K562 (cell line): ENCODE measurements around the gene CRY2. TPM values are rescaled to one million over a fixed set of nuclear protein-coding genes. Genes with fewer than 3 reads are reported as not detected.

Source experiments
- BRD9 ChIP-seq: fragments of 450-650 bp; IDR thresholded peaks from 2 replicates; pipeline ENCODE4 v1.6.1; 2018; ENCODE audit warnings: low read depth; ENCODE audit not compliant: partially characterized antibody
- CXXC5 ChIP-seq: fragments of 250-450 bp; sonication (Bioruptor Pico); IDR thresholded peaks from 2 replicates; pipeline ENCODE4 v1.8.0; 2022; ENCODE audit warnings: inconsistent platforms, mild to moderate bottlenecking, moderate library complexity
- E2F6 ChIP-seq, 2 experiments: IDR thresholded peaks; 2 replicates each; pipeline ENCODE4 v1.6.1; 2011; ENCODE audit warnings: borderline replicate concordance in 1 of 2, control low read depth in 1 of 2, low read depth in 1 of 2, low read length in 1 of 2, mild to moderate bottlenecking in 1 of 2, mixed read lengths in 1 of 2, moderate library complexity in 1 of 2; ENCODE audit not compliant: insufficient read depth in 1 of 2, insufficient read length in 1 of 2, poor library complexity in 1 of 2, severe bottlenecking in 1 of 2; ENCODE audit errors: extremely low read depth in 1 of 2
- FOXP1 ChIP-seq: sonication (generic); formaldehyde crosslinking; IDR thresholded peaks from 2 replicates; pipeline ENCODE4 v1.8.0; 2022; ENCODE audit warnings: mild to moderate bottlenecking, missing genetic modification reagents
- GABPB1 ChIP-seq: sonication (generic); formaldehyde crosslinking; IDR thresholded peaks from 2 replicates; pipeline ENCODE4 v1.8.0; 2022; ENCODE audit warnings: mild to moderate bottlenecking, missing genetic modification reagents
- HDGF ChIP-seq: fragments of 450-650 bp; IDR thresholded peaks from 2 replicates; pipeline ENCODE4 v1.6.1; 2016
- PKNOX1 ChIP-seq: fragments of 450-650 bp; IDR thresholded peaks from 2 replicates; pipeline ENCODE4 v1.6.1; 2016
- PML ChIP-seq: IDR thresholded peaks from 2 replicates; pipeline ENCODE4 v1.6.1; 2012; ENCODE audit warnings: low read length, inconsistent platforms
- ZFP36 ChIP-seq: fragments of 150-350 bp; IDR thresholded peaks from 2 replicates; pipeline ENCODE4 v1.6.1; 2018; ENCODE audit warnings: low read length, low read depth; ENCODE audit not compliant: partially characterized antibody
- ZNF354B ChIP-seq: fragments of 250-450 bp; sonication (Bioruptor Pico); IDR thresholded peaks from 2 replicates; pipeline ENCODE4 v1.4.0; 2020
- ZNF436 ChIP-seq: fragments of 250-450, 450-650 bp; sonication (Bioruptor Pico); formaldehyde crosslinking; IDR thresholded peaks from 2 replicates; pipeline ENCODE4 v1.7.0; 2020; ENCODE audit warnings: mild to moderate bottlenecking
- ZNF592 ChIP-seq: fragments of 450-650 bp; IDR thresholded peaks from 2 replicates; pipeline ENCODE4 v1.6.1; 2017; ENCODE audit warnings: antibody characterized with exemption, mild to moderate bottlenecking
- ZNF740 ChIP-seq, 3 experiments: fragments of 200-800 bp in 1 of 3; sonication (Bioruptor generic) in 1 of 3; sonication (generic) in 1 of 3; formaldehyde crosslinking in 1 of 3; IDR thresholded peaks; 2 replicates each; pipeline versions ENCODE4 v1.6.1 to v1.8.0; 2016 to 2022; ENCODE audit warnings: mild to moderate bottlenecking in 2 of 3, missing compliant biosample characterization in 2 of 3, missing genetic modification characterization in 2 of 3, missing genetic modification reagents in 1 of 3
- polyA plus RNA-seq, 8 experiments: library from polyadenylated mRNA; depleted of rRNA in 4 of 8; stranded (reverse) in 5 of 8; unstranded in 3 of 8; fragments of >200 nt; fragmentation: Nextera tagmentation in 2 of 8; fragmentation: Illumina TruSeq in 1 of 8; extraction: Ambion mirVana in 2 of 8; extraction: Trizol in 1 of 8; gene quantifications; 2 replicates each; pipeline versions ENCODE4 v1.2.1 to v1.2.3, GENCODE V29; 2011 to 2014; ENCODE audit warnings: inconsistent platforms in 1 of 8, missing spikeins in 1 of 8
- total RNA-seq, 7 experiments: library from RNA; depleted of rRNA in 6 of 7; stranded (reverse); fragments of >200 nt in 6 of 7; fragmentation: Illumina TruSeq in 2 of 7; extraction: Trizol in 2 of 7; gene quantifications; 2 replicates each; pipeline versions ENCODE4 v1.2.1 to v1.2.3, GENCODE V29; 2011 to 2021; ENCODE audit warnings: low replicate concordance in 1 of 7
- TF ChIP-seq, protein P1 (sequence below): sonication (generic); formaldehyde crosslinking; IDR thresholded peaks from 2 replicates; pipeline ENCODE4 v1.9.0; 2022; ENCODE audit warnings: mild to moderate bottlenecking, missing genetic modification reagents
- TF ChIP-seq, protein P2 (sequence below): sonication (generic); formaldehyde crosslinking; IDR thresholded peaks from 2 replicates; pipeline ENCODE4 v1.8.0; 2022; ENCODE audit warnings: mild to moderate bottlenecking, missing genetic modification reagents

CRY2 gene
- total and polyA plus RNA-seq, 9 of the 15 experiments (the other 6 are each of a cell fraction or from before 2014, with no cell fraction given) = 2.3 to 23.9 (median 14.8) TPM

- peak; percentile 3; the same call in 1 of the 2 replicates for TF ChIP-seq ZNF592
- TF ChIP-seq ZFP36 = peak; percentile 81
- TF ChIP-seq, protein P1, sequence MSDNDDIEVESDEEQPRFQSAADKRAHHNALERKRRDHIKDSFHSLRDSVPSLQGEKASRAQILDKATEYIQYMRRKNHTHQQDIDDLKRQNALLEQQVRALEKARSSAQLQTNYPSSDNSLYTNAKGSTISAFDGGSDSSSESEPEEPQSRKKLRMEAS (CRISPR knock-in tag) = peak; percentile 53; the same call in 1 of the 2 replicates
- TF ChIP-seq CXXC5 (CRISPR knock-in tag) = 0 out of 2 replicates have a peak, but pooled peaks have one; percentile 14
- TF ChIP-seq BRD9 = peak; percentile 99
- no peak for TF ChIP-seq ZNF436 (CRISPR knock-in tag)
- peak in 1 of 2 experiments; percentile 28 for TF ChIP-seq E2F6 (IDR thresholded peaks at IDR 0.05; ENCODE audit: borderline replicate concordance in 1 of 2, extremely low read depth in 1 of 2, insufficient read depth in 1 of 2, insufficient read length in 1 of 2, low read depth in 1 of 2, low read length in 1 of 2, poor library complexity in 1 of 2, severe bottlenecking in 1 of 2)
- TF ChIP-seq PML = no peak
- TF ChIP-seq, protein P2, sequence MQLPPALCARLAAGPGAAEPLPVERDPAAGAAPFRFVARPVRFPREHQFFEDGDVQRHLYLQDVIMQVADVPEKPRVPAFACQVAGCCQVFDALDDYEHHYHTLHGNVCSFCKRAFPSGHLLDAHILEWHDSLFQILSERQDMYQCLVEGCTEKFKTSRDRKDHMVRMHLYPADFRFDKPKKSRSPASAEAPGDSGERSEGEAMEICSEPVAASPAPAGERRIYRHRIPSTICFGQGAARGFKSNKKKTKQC = peak; percentile 26; the same call in 1 of the 2 replicates
- TF ChIP-seq FOXP1 (CRISPR knock-in tag) = peak; percentile 22
- TF ChIP-seq ZNF354B (CRISPR knock-in tag) = no peak
- 0 out of 2 replicates have a peak, but pooled peaks have one; percentile 41 for TF ChIP-seq ZNF740 (CRISPR knock-in tag; IDR thresholded peaks at IDR 0.05)
- TF ChIP-seq ZNF740 (tag; IDR thresholded peaks at IDR 0.05) = no peak
- TF ChIP-seq GABPB1 (CRISPR knock-in tag) = 0 out of 2 replicates have a peak, but pooled peaks have one; percentile 21
- TF ChIP-seq PKNOX1 = peak; percentile 57; the same call in 1 of the 2 replicates
- TF ChIP-seq HDGF = peak; percentile 66; the same call in 1 of the 2 replicates
- TF ChIP-seq, all 486 proteins: peak for 18
Measured at GRCh38 chr11:45806072-45806933, 41.0 kb upstream of the CRY2 start (continued).
